GM18870 (cell line): ENCODE results near the gene SLC25A26.
"Not testable (repeated sequence)": the region's sequence is repeated elsewhere in the genome, so short reads cannot be mapped to it uniquely, and the experiment has no call there.

Source experiments
- ATAC-seq: cut with Tn5 transposase; IDR thresholded peaks from one replicate; pipeline ENCODE4 v1.9.1; 2021; ENCODE audit warnings: moderate library complexity; ENCODE audit not compliant: unreplicated experiment

The SLC25A26 gene

GRCh38 chr3:66226093-66226492 is 5.3 kb downstream of the SLC25A26 start:
- not testable (repeated sequence) for ATAC-seq

- no peak for ATAC-seq
Observed at GRCh38 chr3:66227051-66227450, 6.2 kb downstream of the SLC25A26 start.

- ATAC-seq: no peak
Observed at GRCh38 chr3:66227915-66228314, 7.1 kb downstream of the SLC25A26 start.

- no peak for ATAC-seq
Observed at GRCh38 chr3:66228707-66229106, 7.9 kb downstream of the SLC25A26 start.

GRCh38 chr3:66229931-66230330 is 9.1 kb downstream of the SLC25A26 start:
- no peak for ATAC-seq

- no peak for ATAC-seq
Observed at GRCh38 chr3:66233033-66233432, 12.2 kb downstream of the SLC25A26 start.

- no peak for ATAC-seq
Observed at GRCh38 chr3:66236281-66236680, 15.5 kb downstream of the SLC25A26 start.

GRCh38 chr3:66237552-66237951 is 16.8 kb downstream of the SLC25A26 start:
- ATAC-seq: no peak

GRCh38 chr3:66239513-66240123 is 18.8 kb downstream of the SLC25A26 start:
- peak; percentile 73 for ATAC-seq

- ATAC-seq: no peak
Observed at GRCh38 chr3:66241466-66241865, 20.7 kb downstream of the SLC25A26 start.

- ATAC-seq: no peak
Observed at GRCh38 chr3:66242788-66243464, 22.1 kb downstream of the SLC25A26 start.

- no peak for ATAC-seq
Observed at GRCh38 chr3:66248641-66249040, 27.8 kb downstream of the SLC25A26 start.

GRCh38 chr3:66253790-66254620 is 33.2 kb downstream of the SLC25A26 start:
- no peak for ATAC-seq

- no peak for ATAC-seq
Observed at GRCh38 chr3:66255865-66256264, 35.1 kb downstream of the SLC25A26 start.

GRCh38 chr3:66256806-66257205 is 36.0 kb downstream of the SLC25A26 start:
- no peak for ATAC-seq

- ATAC-seq: no peak
Observed at GRCh38 chr3:66259566-66260255, 38.9 kb downstream of the SLC25A26 start.

GRCh38 chr3:66260431-66260830 is 39.6 kb downstream of the SLC25A26 start:
- ATAC-seq: no peak

- no peak for ATAC-seq
Observed at GRCh38 chr3:66261355-66261754, 40.6 kb downstream of the SLC25A26 start.

GRCh38 chr3:66265649-66266048 is 44.8 kb downstream of the SLC25A26 start:
- ATAC-seq: no peak

GRCh38 chr3:66266551-66266950 is 45.8 kb downstream of the SLC25A26 start:
- no peak for ATAC-seq

- ATAC-seq: no peak
Observed at GRCh38 chr3:66267031-66267430, 46.2 kb downstream of the SLC25A26 start.
